H9 (cell line): ENCODE data around the gene TMEM132C. TPM values are rescaled to one million over a fixed set of nuclear protein-coding genes. Genes with fewer than 3 reads are reported as not detected.

ENCODE experiments used
- DNase-seq: peaks from one replicate; pipeline ENCODE4 v3.0.0-alpha.2; 2017
- H2AFZ ChIP-seq: one replicate; pipeline ENCODE4 v1.6.1; 2013; ENCODE audit warnings: mild to moderate bottlenecking, low read length, control low read depth, moderate library complexity
- H2AK5ac ChIP-seq: 2 replicates; pipeline ENCODE4 v1.6.1; 2013; ENCODE audit warnings: low read length, control low read depth, mixed read lengths; ENCODE audit not compliant: insufficient read length
- H2BK120ac ChIP-seq: one replicate; pipeline ENCODE4 v1.6.1; 2013; ENCODE audit warnings: low read depth, mild to moderate bottlenecking, low read length, control low read depth, inconsistent platforms; ENCODE audit not compliant: poor library complexity, severe bottlenecking
- H2BK12ac ChIP-seq: 2 replicates; pipeline ENCODE4 v1.6.1; 2013; ENCODE audit warnings: low read length, control low read depth, mixed read lengths, low read depth; ENCODE audit not compliant: insufficient read length
- H2BK15ac ChIP-seq: 2 replicates; pipeline ENCODE4 v1.6.1; 2013; ENCODE audit warnings: low read depth, low read length, control low read depth
- H2BK20ac ChIP-seq: one replicate; pipeline ENCODE4 v1.6.1; 2013; ENCODE audit warnings: low read depth, mild to moderate bottlenecking, low read length, control low read depth, inconsistent platforms; ENCODE audit not compliant: poor library complexity, severe bottlenecking
- H2BK5ac ChIP-seq: 2 replicates; pipeline ENCODE4 v1.6.1; 2013; ENCODE audit warnings: low read length, control low read depth, mixed read lengths; ENCODE audit not compliant: insufficient read length
- H3K14ac ChIP-seq: 2 replicates; pipeline ENCODE4 v1.6.1; 2013; ENCODE audit warnings: low read length, control low read depth; ENCODE audit not compliant: insufficient read depth
- H3K18ac ChIP-seq: 2 replicates; pipeline ENCODE4 v1.6.1; 2013; ENCODE audit warnings: low read depth, mild to moderate bottlenecking, mixed read lengths, low read length, control low read depth; ENCODE audit not compliant: insufficient read length
- H3K23ac ChIP-seq: 2 replicates; pipeline ENCODE4 v1.6.1; 2013; ENCODE audit warnings: low read length, control low read depth, mixed read lengths, low read depth; ENCODE audit not compliant: insufficient read length
- H3K23me2 ChIP-seq: 2 replicates; pipeline ENCODE4 v1.6.1; 2013; ENCODE audit warnings: low read depth, mild to moderate bottlenecking, mixed read lengths, low read length, control low read depth; ENCODE audit not compliant: insufficient read length, poor library complexity, severe bottlenecking
- H3K27ac ChIP-seq: 2 replicates; pipeline ENCODE4 v1.5.1; 2013; ENCODE audit warnings: low read length, control low read depth, mixed read lengths, low read depth; ENCODE audit not compliant: insufficient read length
- H3K27me3 ChIP-seq: 2 replicates; pipeline ENCODE4 v1.6.1; 2013; ENCODE audit warnings: low read length, control low read depth, inconsistent platforms; ENCODE audit not compliant: insufficient read depth
- H3K4ac ChIP-seq: 2 replicates; pipeline ENCODE4 v1.6.1; 2013; ENCODE audit warnings: low read depth, mild to moderate bottlenecking, control low read depth, inconsistent platforms, low read length, moderate library complexity
- H3K4me1 ChIP-seq: 2 replicates; pipeline ENCODE4 v1.6.1; 2013; ENCODE audit warnings: low read length, control low read depth, inconsistent platforms; ENCODE audit not compliant: insufficient read depth
- H3K4me2 ChIP-seq: 2 replicates; pipeline ENCODE4 v1.6.1; 2013; ENCODE audit warnings: low read length, control low read depth, mixed read lengths; ENCODE audit not compliant: insufficient read length, insufficient read depth
- H3K56ac ChIP-seq: 2 replicates; pipeline ENCODE4 v1.6.1; 2013; ENCODE audit warnings: low read depth, mild to moderate bottlenecking, mixed read lengths, low read length, control low read depth; ENCODE audit not compliant: insufficient read length
- H3K79me1 ChIP-seq: 2 replicates; pipeline ENCODE4 v1.6.1; 2013; ENCODE audit warnings: low read depth, mild to moderate bottlenecking, moderate library complexity, low read length, control low read depth, inconsistent platforms; ENCODE audit not compliant: insufficient read depth, poor library complexity, severe bottlenecking
- H3K79me2 ChIP-seq: 2 replicates; pipeline ENCODE4 v1.6.1; 2013; ENCODE audit warnings: low read length, control low read depth, inconsistent platforms; ENCODE audit not compliant: insufficient read depth
- H3K9ac ChIP-seq: 2 replicates; pipeline ENCODE4 v1.6.1; 2013; ENCODE audit warnings: low read length, control low read depth, mixed read lengths; ENCODE audit not compliant: insufficient read length; ENCODE audit errors: extremely low read depth
- H3K9me3 ChIP-seq: one replicate; pipeline ENCODE4 v1.6.1; 2013; ENCODE audit warnings: low read depth, low read length, inconsistent platforms; ENCODE audit not compliant: control insufficient read depth
- H3T11ph ChIP-seq: one replicate; pipeline ENCODE4 v1.6.1; 2013; ENCODE audit warnings: mild to moderate bottlenecking, low read length, control low read depth, inconsistent platforms
- H4K20me1 ChIP-seq: one replicate; pipeline ENCODE4 v1.6.1; 2013; ENCODE audit not compliant: control insufficient read depth, insufficient read length, insufficient read depth
- H4K5ac ChIP-seq: 2 replicates; pipeline ENCODE4 v1.6.1; 2013; ENCODE audit warnings: low read depth, mild to moderate bottlenecking, mixed read lengths, low read length, control low read depth; ENCODE audit not compliant: insufficient read length
- H4K8ac ChIP-seq: replicated peaks from 2 replicates; pipeline ENCODE4 v1.6.1; 2013; ENCODE audit warnings: low read length, control low read depth, mixed read lengths, low read depth; ENCODE audit not compliant: insufficient read length
- H4K91ac ChIP-seq: 2 replicates; pipeline ENCODE4 v1.6.1; 2013; ENCODE audit warnings: low read depth, mild to moderate bottlenecking, moderate library complexity, mixed read lengths, low read length, control low read depth; ENCODE audit not compliant: insufficient read length
- H3K27ac Mint-ChIP-seq, 3 experiments: 2 replicates in 2 of 3; 3 replicates in 1 of 3; pipeline ENCODE4 v1.8.0; 2020 to 2021; ENCODE audit warnings: mixed read lengths in 3 of 3, mild to moderate bottlenecking in 1 of 3, moderate library complexity in 1 of 3
- H3K27me3 Mint-ChIP-seq: 2 replicates; pipeline ENCODE4 v1.8.0; 2021; ENCODE audit warnings: low read depth, mild to moderate bottlenecking, moderate library complexity, mixed read lengths
- H3K36me3 Mint-ChIP-seq, 3 experiments: 2 replicates in 2 of 3; 3 replicates in 1 of 3; pipeline ENCODE4 v1.8.0; 2020 to 2021; ENCODE audit warnings: low read depth in 3 of 3, mixed read lengths in 3 of 3; ENCODE audit not compliant: insufficient read depth in 1 of 3
- H3K4me1 Mint-ChIP-seq, 2 experiments: 2 replicates each; pipeline ENCODE4 v1.8.0; 2020; ENCODE audit warnings: mixed read lengths in 2 of 2
- H3K4me3 Mint-ChIP-seq, 2 experiments: 2 replicates in 1 of 2; 3 replicates in 1 of 2; pipeline ENCODE4 v1.8.0; 2020 to 2021; ENCODE audit warnings: mild to moderate bottlenecking in 2 of 2, mixed read lengths in 2 of 2, moderate library complexity in 1 of 2
- H3K9me3 Mint-ChIP-seq, 2 experiments: 2 replicates in 1 of 2; 3 replicates in 1 of 2; pipeline ENCODE4 v1.8.0; 2020; ENCODE audit warnings: mild to moderate bottlenecking in 2 of 2, mixed read lengths in 2 of 2, moderate library complexity in 1 of 2
- WGBS: extraction: QIAGEN DNeasy Blood & Tissue Kit; methylation state at CpG from one replicate; pipeline ENCODE4 v1.1.7; 2013; ENCODE audit warnings: missing lambda C conversion rate, low lambda C conversion rate, mixed read lengths; ENCODE audit not compliant: insufficient read length; ENCODE audit errors: extremely low coverage; 5-methylcytosine and 5-hydroxymethylcytosine counted together
- microRNA-seq: library from miRNA; unstranded; fragments of <30 nt; microRNA quantifications from one replicate; pipeline ENCODE4, GENCODE V29; 2020; ENCODE audit warnings: borderline microRNAs expressed
- total RNA-seq: library from RNA; stranded (reverse); gene quantifications from 2 replicates; pipeline ENCODE4 v1.2.1, GENCODE V29; 2021
- TF ChIP-seq, protein P1 (sequence below): fragments of 200-600 bp; sonication (generic); conservative IDR thresholded peaks from 3 replicates; pipeline ENCODE4 v1.8.0; 2021; ENCODE audit warnings: antibody characterized with exemption, mild to moderate bottlenecking

Gene TMEM132C
- total RNA-seq, 1 experiment from 2014 or later: 0.22 TPM

DNA sequence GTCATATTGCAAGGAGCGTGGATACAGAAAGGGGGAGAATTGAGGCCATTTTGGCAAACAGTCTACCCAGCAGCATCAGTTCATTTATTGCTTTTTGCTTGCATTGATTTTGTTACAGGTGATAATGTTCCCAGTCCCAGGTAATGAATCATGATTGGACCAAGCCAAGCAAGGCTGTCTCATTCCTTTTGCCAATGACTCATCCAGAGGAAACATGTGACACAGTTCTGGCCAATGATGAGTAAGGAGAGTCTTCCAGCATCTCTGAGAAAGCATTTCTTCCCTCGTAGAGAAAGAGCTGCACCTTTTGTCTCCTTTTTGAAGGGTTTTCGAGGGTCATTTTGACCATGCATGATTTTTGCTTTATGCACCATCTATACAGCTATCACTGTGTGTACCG is 488.6 kb downstream of the TMEM132C start:
- H3K9me3 ChIP-seq: no peaks in the 10 kb centered on the region
- H3K56ac ChIP-seq: no peak overlapping the region
- no peaks in the 10 kb centered on the region for H3K4me1 ChIP-seq
- H2AK5ac ChIP-seq: no peak overlapping the region
- no peak overlapping the region for H3K18ac ChIP-seq
- H3K4ac ChIP-seq: no peak overlapping the region
- TF ChIP-seq, protein P1, sequence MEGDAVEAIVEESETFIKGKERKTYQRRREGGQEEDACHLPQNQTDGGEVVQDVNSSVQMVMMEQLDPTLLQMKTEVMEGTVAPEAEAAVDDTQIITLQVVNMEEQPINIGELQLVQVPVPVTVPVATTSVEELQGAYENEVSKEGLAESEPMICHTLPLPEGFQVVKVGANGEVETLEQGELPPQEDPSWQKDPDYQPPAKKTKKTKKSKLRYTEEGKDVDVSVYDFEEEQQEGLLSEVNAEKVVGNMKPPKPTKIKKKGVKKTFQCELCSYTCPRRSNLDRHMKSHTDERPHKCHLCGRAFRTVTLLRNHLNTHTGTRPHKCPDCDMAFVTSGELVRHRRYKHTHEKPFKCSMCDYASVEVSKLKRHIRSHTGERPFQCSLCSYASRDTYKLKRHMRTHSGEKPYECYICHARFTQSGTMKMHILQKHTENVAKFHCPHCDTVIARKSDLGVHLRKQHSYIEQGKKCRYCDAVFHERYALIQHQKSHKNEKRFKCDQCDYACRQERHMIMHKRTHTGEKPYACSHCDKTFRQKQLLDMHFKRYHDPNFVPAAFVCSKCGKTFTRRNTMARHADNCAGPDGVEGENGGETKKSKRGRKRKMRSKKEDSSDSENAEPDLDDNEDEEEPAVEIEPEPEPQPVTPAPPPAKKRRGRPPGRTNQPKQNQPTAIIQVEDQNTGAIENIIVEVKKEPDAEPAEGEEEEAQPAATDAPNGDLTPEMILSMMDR: no peak
- H2BK20ac ChIP-seq: no peak overlapping the region
- no peak overlapping the region for H2BK120ac ChIP-seq
- no peak overlapping the region for H2BK15ac ChIP-seq
- no peaks in the 10 kb centered on the region; the same call in 1 of the 2 replicates for H3K27me3 ChIP-seq
- H3K14ac ChIP-seq: no peak overlapping the region
- H4K5ac ChIP-seq: no peak overlapping the region
- no peak overlapping the region for H3K4me2 ChIP-seq
- H4K91ac ChIP-seq: no peak overlapping the region
- no peak overlapping the region for H2BK12ac ChIP-seq
- no peak overlapping the region for H2BK5ac ChIP-seq
- Mint-ChIP-seq H3K27ac (no peak overlapping the region), H3K4me1 (peaks cover 3 to 15% of the 10 kb centered on the region in 2 experiments), H3K4me3 (no peak overlapping the region), H3K36me3 (peaks cover 0 to 7% (median 0%) of the 10 kb centered on the region in 3 experiments; a peak in 3 of 7 replicates), H3K27me3 (peaks cover 19% of the 10 kb centered on the region), H3K9me3 (peaks cover 6% of the 10 kb centered on the region in 2 experiments; a peak in 2 of 5 replicates)
- H4K20me1 ChIP-seq: no peaks in the 10 kb centered on the region
- H3K79me1 ChIP-seq: no peaks in the 10 kb centered on the region
- no peak overlapping the region for H3K9ac ChIP-seq
- H4K8ac ChIP-seq: no peak overlapping the region
- WGBS: no CpG with 5 or more reads among the region's 4 CpGs
- no peaks in the 10 kb centered on the region for H3K23me2 ChIP-seq
- no peak overlapping the region for H3K23ac ChIP-seq
- no peak for DNase-seq
- H3K27ac ChIP-seq: no peak overlapping the region
- no peaks in the 10 kb centered on the region for H3K79me2 ChIP-seq
- H2AFZ ChIP-seq: no peak overlapping the region
- H3T11ph ChIP-seq: no peak overlapping the region

Small RNA genes lying within 50 kb of the gene (microRNA-seq; reads per million reads assigned to microRNA genes)
- gene MIR3612 (not detected), gene MIR4419B (not detected)
